DND-41 (cell line): ENCODE results near the gene PPP1R14C.

Experiments used
- ATAC-seq: fragments of 200-7000 bp; cut with Tn5 transposase; 3 replicates; pipeline ENCODE4 v1.9.1; 2021; ENCODE audit warnings: low read depth; ENCODE audit not compliant: insufficient read depth
- DNase-seq: peaks from one replicate; pipeline ENCODE4 v3.0.0-alpha.2; 2020
- H2AFZ ChIP-seq: 2 replicates; pipeline ENCODE4 v1.6.0; 2012; ENCODE audit warnings: low read depth, low read length
- H3K27ac ChIP-seq: 2 replicates; pipeline ENCODE4 v1.5.1; 2012; ENCODE audit warnings: low read length, inconsistent platforms
- H3K27me3 ChIP-seq: fragments of 200-600 bp; sonication (generic); 2 replicates; pipeline ENCODE4 v1.6.0; 2012; ENCODE audit warnings: low read length, mild to moderate bottlenecking, inconsistent platforms; ENCODE audit not compliant: insufficient read depth, poor library complexity
- H3K36me3 ChIP-seq: 2 replicates; pipeline ENCODE4 v1.5.1; 2012; ENCODE audit warnings: low read length, inconsistent platforms; ENCODE audit not compliant: insufficient read depth
- H3K4me1 ChIP-seq: 2 replicates; pipeline ENCODE4 v1.5.1; 2012; ENCODE audit warnings: mild to moderate bottlenecking, low read length; ENCODE audit not compliant: insufficient read depth
- H3K4me2 ChIP-seq: 2 replicates; pipeline ENCODE4 v1.6.0; 2012; ENCODE audit warnings: mild to moderate bottlenecking, moderate library complexity, low read length, inconsistent platforms; ENCODE audit not compliant: insufficient read depth
- H3K4me3 ChIP-seq, 2 experiments: fragments of 200-600 bp in 1 of 2; shearing (Covaris generic) in 1 of 2; 2 replicates each; pipeline ENCODE4 v1.5.1; 2012 to 2016; ENCODE audit warnings: inconsistent platforms in 2 of 2, low read length in 2 of 2, mild to moderate bottlenecking in 2 of 2, low read depth in 1 of 2, moderate library complexity in 1 of 2
- H3K79me2 ChIP-seq: 2 replicates; pipeline ENCODE4 v1.6.0; 2012; ENCODE audit warnings: low read length, inconsistent platforms; ENCODE audit not compliant: insufficient read depth
- H3K9ac ChIP-seq: 2 replicates; pipeline ENCODE4 v1.6.0; 2012; ENCODE audit warnings: low read depth, mild to moderate bottlenecking, inconsistent platforms, low read length, moderate library complexity
- H3K9me3 ChIP-seq: 2 replicates; pipeline ENCODE4 v1.5.1; 2012; ENCODE audit warnings: low read length, moderate library complexity, mild to moderate bottlenecking, inconsistent platforms; ENCODE audit not compliant: insufficient read depth, severe bottlenecking
- H4K20me1 ChIP-seq: 2 replicates; pipeline ENCODE4 v1.6.0; 2012; ENCODE audit warnings: low read length; ENCODE audit not compliant: insufficient read depth
- EZH2 ChIP-seq: IDR thresholded peaks from 3 replicates; pipeline ENCODE4 v1.6.1; 2012; ENCODE audit warnings: borderline replicate concordance, low read depth, mild to moderate bottlenecking, moderate library complexity, low read length, inconsistent platforms; ENCODE audit not compliant: severe bottlenecking
- TF ChIP-seq, protein P1 (sequence below): IDR thresholded peaks from 2 replicates; pipeline ENCODE4 v1.5.1; 2012; ENCODE audit warnings: borderline replicate concordance, low read length, moderate library complexity, mild to moderate bottlenecking; ENCODE audit not compliant: poor library complexity, severe bottlenecking; ENCODE audit errors: extremely low read depth

PPP1R14C gene

GRCh38 chr6:150145830-150146229 lies 3.0 kb downstream of the PPP1R14C start:
- Histone ChIP-seq H3K27me3 (peaks cover 17% of the 10 kb centered on the region), H3K4me1 (no peaks in the 10 kb centered on the region), H2AFZ (no peak overlapping the region), H3K9me3 (no peaks in the 10 kb centered on the region), H4K20me1 (no peaks in the 10 kb centered on the region), H3K4me2 (no peak overlapping the region), H3K79me2 (no peaks in the 10 kb centered on the region), H3K27ac (no peak overlapping the region), H3K36me3 (no peaks in the 10 kb centered on the region), H3K4me3 (no peak overlapping the region), H3K9ac (no peak overlapping the region)
- no peak for DNase-seq
- TF ChIP-seq, protein P1, sequence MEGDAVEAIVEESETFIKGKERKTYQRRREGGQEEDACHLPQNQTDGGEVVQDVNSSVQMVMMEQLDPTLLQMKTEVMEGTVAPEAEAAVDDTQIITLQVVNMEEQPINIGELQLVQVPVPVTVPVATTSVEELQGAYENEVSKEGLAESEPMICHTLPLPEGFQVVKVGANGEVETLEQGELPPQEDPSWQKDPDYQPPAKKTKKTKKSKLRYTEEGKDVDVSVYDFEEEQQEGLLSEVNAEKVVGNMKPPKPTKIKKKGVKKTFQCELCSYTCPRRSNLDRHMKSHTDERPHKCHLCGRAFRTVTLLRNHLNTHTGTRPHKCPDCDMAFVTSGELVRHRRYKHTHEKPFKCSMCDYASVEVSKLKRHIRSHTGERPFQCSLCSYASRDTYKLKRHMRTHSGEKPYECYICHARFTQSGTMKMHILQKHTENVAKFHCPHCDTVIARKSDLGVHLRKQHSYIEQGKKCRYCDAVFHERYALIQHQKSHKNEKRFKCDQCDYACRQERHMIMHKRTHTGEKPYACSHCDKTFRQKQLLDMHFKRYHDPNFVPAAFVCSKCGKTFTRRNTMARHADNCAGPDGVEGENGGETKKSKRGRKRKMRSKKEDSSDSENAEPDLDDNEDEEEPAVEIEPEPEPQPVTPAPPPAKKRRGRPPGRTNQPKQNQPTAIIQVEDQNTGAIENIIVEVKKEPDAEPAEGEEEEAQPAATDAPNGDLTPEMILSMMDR = no peak
- no peak for TF ChIP-seq EZH2
- ATAC-seq = no peak

DNA sequence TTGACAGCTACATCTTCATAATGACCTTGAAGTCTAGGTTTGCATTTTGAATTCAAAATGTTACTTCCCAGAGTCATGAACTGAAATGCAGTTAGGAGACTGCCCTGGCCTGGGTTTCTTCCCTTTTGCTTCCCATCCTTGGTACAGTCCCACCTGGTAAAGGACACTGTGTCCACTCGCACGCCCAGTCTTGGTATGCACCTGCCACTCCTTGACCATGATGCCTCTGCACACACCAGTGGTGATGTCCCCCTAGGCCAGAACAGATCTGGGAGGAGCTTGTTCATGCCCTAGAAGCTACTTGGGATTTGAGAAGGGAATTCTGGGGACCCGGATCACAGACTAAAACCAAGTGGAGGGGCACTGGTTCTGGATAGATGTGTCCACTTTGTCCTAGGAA lies 3.6 kb downstream of the PPP1R14C start:
- Histone ChIP-seq H2AFZ (no peak overlapping the region), H3K79me2 (no peaks in the 10 kb centered on the region), H3K27me3 (peaks cover 17% of the 10 kb centered on the region), H4K20me1 (no peaks in the 10 kb centered on the region), H3K9me3 (no peaks in the 10 kb centered on the region), H3K4me3 (no peak overlapping the region), H3K36me3 (no peaks in the 10 kb centered on the region), H3K27ac (no peak overlapping the region), H3K4me2 (no peak overlapping the region), H3K9ac (no peak overlapping the region), H3K4me1 (no peaks in the 10 kb centered on the region)
- no peak for ATAC-seq
- DNase-seq = no peak
- TF ChIP-seq EZH2 = no peak
- TF ChIP-seq, protein P1 = no peak

DNA sequence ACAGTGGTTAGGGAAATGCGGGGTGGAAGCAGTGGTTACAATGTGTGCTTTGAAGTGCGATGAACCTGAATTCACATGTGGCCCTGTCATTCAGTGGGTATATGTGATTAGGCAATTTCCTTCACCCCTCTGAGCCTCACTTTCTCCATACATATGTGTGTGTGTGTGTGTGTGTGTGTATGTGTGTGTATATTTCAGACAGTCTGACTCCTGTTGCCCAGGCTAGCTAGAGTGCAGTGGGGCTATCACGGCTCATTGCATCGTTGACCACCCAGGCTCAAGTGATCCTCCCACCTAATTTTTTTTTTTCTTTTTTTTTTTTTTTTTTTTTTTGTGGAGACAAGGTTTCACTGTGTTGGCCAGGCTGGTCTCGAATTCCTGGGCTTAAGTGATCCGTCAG lies 6.3 kb downstream of the PPP1R14C start:
- Histone ChIP-seq H4K20me1 (no peaks in the 10 kb centered on the region), H3K9ac (no peak overlapping the region), H3K4me2 (no peak overlapping the region), H3K27me3 (peaks cover 17% of the 10 kb centered on the region), H3K79me2 (no peaks in the 10 kb centered on the region), H3K4me3 (no peak overlapping the region), H2AFZ (no peak overlapping the region), H3K4me1 (no peaks in the 10 kb centered on the region), H3K36me3 (no peaks in the 10 kb centered on the region), H3K27ac (no peak overlapping the region), H3K9me3 (no peaks in the 10 kb centered on the region)
- DNase-seq (no peak), ATAC-seq (no peak)
- no peak for TF ChIP-seq EZH2
- TF ChIP-seq, protein P1 = no peak

DNA sequence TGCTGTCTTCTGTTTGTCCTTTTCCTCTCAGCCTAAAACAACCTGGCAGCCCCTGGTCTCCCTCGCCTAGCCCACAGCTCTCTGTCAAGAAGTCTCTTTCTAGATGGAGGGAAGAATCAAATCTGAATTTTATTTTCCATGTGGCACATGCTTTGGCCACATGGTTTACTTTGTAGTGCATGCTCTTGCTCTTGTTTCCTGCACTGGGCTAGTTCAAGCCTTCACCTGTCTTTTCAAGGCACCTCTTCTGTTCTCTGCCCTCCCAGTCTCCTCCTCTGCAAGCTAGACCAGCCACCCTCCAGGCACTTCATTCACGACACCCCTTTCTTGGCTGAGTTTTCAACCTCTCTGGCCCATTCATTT lies 7.6 kb downstream of the PPP1R14C start:
- no peaks in the 10 kb centered on the region for H3K9me3 ChIP-seq

More for the DNA sequence above, 7.6 kb downstream of the PPP1R14C start:
- no peak for TF ChIP-seq EZH2
- TF ChIP-seq, protein P1 = no peak
- H3K9ac ChIP-seq = no peak overlapping the region
- H3K4me2 ChIP-seq = no peak overlapping the region
- H3K27ac ChIP-seq = no peak overlapping the region
- peaks cover 14% of the 10 kb centered on the region for H3K27me3 ChIP-seq
- H3K4me1 ChIP-seq = no peaks in the 10 kb centered on the region
- DNase-seq = no peak
- no peak overlapping the region for H2AFZ ChIP-seq
- no peaks in the 10 kb centered on the region for H3K79me2 ChIP-seq
- no peak overlapping the region for H3K4me3 ChIP-seq
- ATAC-seq = no peak
- no peaks in the 10 kb centered on the region for H4K20me1 ChIP-seq
- no peaks in the 10 kb centered on the region for H3K36me3 ChIP-seq
